GM13977 (cell line): ENCODE results near the gene ZFAND2B.

ENCODE experiments used
- DNase-seq: peaks from one replicate; pipeline ENCODE4 v3.0.0; 2012; ENCODE audit warnings: low spot score
- CTCF ChIP-seq: IDR thresholded peaks from 2 replicates; pipeline ENCODE4 v1.5.1; 2012; ENCODE audit warnings: mild to moderate bottlenecking, control low read depth; ENCODE audit not compliant: insufficient read depth; ENCODE audit errors: extremely low read depth, missing control alignments
- in situ Hi-C: fragments of 300-500 bp; cut with MboI; formaldehyde crosslinking; loops from one replicate; pipeline ENCODE4 v1.12.0; 2022; ENCODE audit warnings: low sequenced_read_pairs, low pct_unique_long_range_greater_than_20kb, mixed read lengths, inconsistent platforms; ENCODE audit not compliant: unreplicated experiment

The ZFAND2B gene

DNA sequence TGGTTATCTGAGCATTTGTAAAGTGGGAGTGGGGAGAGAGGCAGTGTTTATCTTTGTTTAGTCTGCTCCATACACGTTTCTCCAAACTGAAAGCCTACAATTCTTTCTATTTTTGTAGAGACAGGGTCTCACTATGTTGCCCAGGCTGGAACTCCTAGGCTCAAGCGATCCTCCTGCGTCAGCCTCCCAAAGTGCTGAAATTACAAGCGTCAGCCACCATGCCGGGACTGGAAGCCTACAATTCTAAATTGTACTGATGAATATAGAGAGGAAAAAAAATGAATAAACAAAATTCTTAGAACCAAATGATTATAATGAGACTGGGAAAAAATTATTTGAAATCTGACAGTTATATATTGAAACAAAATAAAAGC is 1.4 kb upstream of the ZFAND2B start:
- in situ Hi-C loops = loop anchor here (5.0 kb wide), 1 partner anchor 33 kb away; the partner anchor contains the start of gene SLC23A3
- DNase-seq = no peak
- no peak for TF ChIP-seq CTCF

GRCh38 chr2:219205981-219206327 is 628 bp upstream of the ZFAND2B start:
- no peak for DNase-seq
- in situ Hi-C loops = loop anchor here (5.0 kb wide), 1 partner anchor 34 kb away; the partner anchor contains the start of gene SLC23A3
- no peak for TF ChIP-seq CTCF

GRCh38 chr2:219207134-219207883 is 727 bp downstream of the ZFAND2B start:
- no peak for TF ChIP-seq CTCF
- in situ Hi-C loops = loop anchor here (5.0 kb wide), 1 partner anchor 35 kb away; the partner anchor contains the start of gene SLC23A3

GRCh38 chr2:219207884-219208740 is 1.5 kb downstream of the ZFAND2B start:
- TF ChIP-seq CTCF = no peak
- in situ Hi-C loops = loop anchor here (5.0 kb wide), 1 partner anchor 36 kb away; the partner anchor contains the start of gene SLC23A3
- DNase-seq = no peak

More at GRCh38 chr2:219207134-219207883, 727 bp downstream of the ZFAND2B start:
- DNase-seq = no peak

DNA sequence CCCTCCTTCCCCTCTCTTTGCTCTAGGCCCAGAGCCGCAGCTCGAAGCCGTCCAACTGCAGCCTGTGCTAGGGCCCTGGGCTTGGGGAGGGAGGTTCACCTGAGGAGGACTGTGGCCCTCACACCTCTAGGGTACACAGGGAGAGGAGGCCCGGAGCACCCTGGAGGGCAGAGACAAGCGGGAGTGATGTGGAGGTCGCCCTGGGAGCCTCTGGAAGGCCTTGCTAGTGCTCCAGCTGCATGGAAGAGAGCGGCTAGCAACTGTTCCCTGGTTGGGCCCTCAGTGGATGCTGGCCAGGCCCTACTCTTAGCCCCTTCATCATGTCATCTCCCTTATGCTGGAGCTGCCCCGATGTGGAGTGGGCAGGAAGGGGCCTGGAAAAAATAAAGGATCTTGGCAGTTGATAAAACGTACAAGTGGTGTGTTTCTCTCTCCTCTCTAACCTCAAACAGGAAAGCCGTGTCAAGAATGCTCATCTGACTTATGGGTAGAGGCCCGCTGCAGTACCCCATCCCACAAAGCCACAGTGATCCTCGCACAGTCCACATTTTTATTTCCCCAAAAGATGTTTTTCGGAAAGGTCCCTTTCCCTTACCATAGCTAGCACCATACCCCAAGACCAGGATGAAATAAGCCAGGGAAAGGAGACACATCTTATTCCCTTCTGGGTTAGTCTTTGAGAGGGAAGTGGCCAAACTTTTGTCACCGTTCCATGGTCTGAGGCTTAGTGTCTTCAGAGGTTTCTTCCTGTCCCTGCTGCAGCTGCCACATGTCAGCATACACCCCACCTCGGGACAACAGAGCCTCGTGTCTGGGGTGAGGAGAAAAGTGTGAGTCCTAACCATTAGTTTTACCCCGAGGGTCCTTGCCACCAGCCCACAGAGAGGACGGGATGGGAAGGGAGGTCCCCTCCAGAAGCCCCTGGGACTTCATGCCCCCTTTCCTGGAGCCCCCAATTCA is 2.9 kb downstream of the ZFAND2B start:
- in situ Hi-C loops = loop anchor here (5.0 kb wide), 1 partner anchor 37 kb away; the partner anchor contains the start of gene SLC23A3
- no peak for DNase-seq
- no peak for TF ChIP-seq CTCF

DNA sequence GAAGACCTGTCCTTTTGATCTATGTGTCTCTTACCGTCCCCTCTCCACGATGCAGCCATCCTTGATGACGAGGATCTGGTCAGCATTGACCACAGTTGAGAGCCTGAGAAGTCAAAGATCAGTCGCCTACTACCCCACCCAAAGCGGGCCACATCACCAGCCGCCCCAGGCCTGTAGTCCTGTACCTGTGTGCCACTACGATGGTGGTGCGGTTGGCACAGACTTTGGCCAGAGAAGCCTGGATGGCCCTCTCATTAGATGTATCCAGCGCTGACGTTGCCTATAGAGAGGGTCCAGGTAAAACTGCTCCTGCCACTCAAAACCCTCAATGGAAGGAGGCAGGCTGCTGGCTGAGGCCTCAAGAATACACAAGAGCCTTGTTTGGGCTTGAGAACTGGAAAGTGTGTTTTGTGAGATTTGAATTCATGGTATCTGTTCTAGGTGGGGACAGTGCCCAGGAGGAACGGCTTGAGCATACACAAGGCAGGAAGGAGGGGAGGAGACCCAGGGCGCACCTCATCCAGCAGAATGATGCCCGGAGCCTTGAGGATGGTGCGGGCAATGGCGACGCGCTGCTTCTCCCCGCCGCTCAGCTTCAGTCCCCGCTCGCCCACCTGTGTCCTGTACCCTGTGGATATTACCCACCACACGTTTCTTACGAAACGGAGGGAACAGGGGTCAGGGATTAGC is 3.8 kb downstream of the ZFAND2B start:
- no peak for TF ChIP-seq CTCF
- no peak for DNase-seq
- in situ Hi-C loops = no loop called here
